GM12878 (cell line): Measurements from ENCODE around the gene THADA.

Experiments
- BMI1 ChIP-seq: fragments of 450-650 bp; IDR thresholded peaks from 2 replicates; pipeline ENCODE4 v1.6.1; 2016; ENCODE audit warnings: mild to moderate bottlenecking, moderate library complexity, borderline replicate concordance
- EED ChIP-seq: sonication (generic); IDR thresholded peaks from 2 replicates; pipeline ENCODE4 v1.6.1; 2016; ENCODE audit warnings: antibody characterized with exemption, low read depth
- HCFC1 ChIP-seq: fragments of 150-350 bp; IDR thresholded peaks from 2 replicates; pipeline ENCODE4 v1.6.1; 2014; ENCODE audit warnings: low read length
- POLR2AphosphoS5 ChIP-seq: IDR thresholded peaks from 2 replicates; pipeline ENCODE4 v1.6.1; 2011; ENCODE audit warnings: mild to moderate bottlenecking, low read length, inconsistent platforms
- TAF1 ChIP-seq: IDR thresholded peaks from 2 replicates; pipeline ENCODE4 v1.6.1; 2011; ENCODE audit warnings: mild to moderate bottlenecking, low read depth, low read length, borderline replicate concordance
- TCF7 ChIP-seq: IDR thresholded peaks from 2 replicates; pipeline ENCODE4 v1.6.1; 2014; ENCODE audit warnings: antibody characterized with exemption, borderline replicate concordance
- TF ChIP-seq, protein P1 (sequence below): IDR thresholded peaks from 2 replicates; pipeline ENCODE4 v1.6.1; 2012; ENCODE audit warnings: low read depth, low read length, improper control_type of control experiment
- TF ChIP-seq, protein P2 (sequence below): IDR thresholded peaks from 2 replicates; pipeline ENCODE4 v1.6.1; 2012; ENCODE audit warnings: mild to moderate bottlenecking, low read depth, low read length
- TF ChIP-seq, protein P3 (sequence below): IDR thresholded peaks from 2 replicates; pipeline ENCODE4 v1.6.1; 2011; ENCODE audit warnings: low read depth, mild to moderate bottlenecking, low read length, moderate library complexity, borderline replicate concordance; ENCODE audit errors: extremely low read depth
- TF ChIP-seq, protein P4 (sequence below), 3 experiments: IDR thresholded peaks in 2 of 3; conservative IDR thresholded peaks in 1 of 3; 2 replicates each; pipeline ENCODE4 v1.5.1; 2011; ENCODE audit warnings: low read depth in 3 of 3, low read length in 3 of 3, mild to moderate bottlenecking in 3 of 3, control low read depth in 2 of 3, moderate library complexity in 2 of 3, inconsistent platforms in 1 of 3, mixed read lengths in 1 of 3; ENCODE audit not compliant: control insufficient read depth in 2 of 3, insufficient read depth in 1 of 3; ENCODE audit errors: extremely low read depth in 1 of 3

DNA sequence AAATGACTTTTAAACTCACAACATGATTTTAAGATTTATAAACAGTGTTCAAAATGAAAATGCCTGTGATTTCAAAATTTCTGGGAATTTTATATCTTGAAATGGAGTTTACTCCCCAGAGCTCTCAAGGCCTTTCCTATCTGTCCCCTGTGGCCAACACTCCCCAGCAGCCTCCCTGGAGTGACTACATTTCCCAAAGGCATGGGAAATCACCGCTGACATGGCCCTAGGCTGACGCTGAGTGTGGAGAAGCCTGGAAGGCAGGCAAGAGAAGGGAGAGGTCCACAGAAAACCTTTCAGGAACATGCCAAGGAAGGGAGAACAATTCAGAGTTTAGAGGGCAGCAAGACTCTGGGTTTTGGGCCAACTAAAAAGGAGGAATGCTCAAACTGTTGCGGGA lies 349.2 kb downstream of the THADA start:
- TF ChIP-seq BMI1 (no peak), POLR2AphosphoS5 (no peak), TAF1 (no peak), TCF7 (no peak), HCFC1 (no peak), EED (no peak)
- TF ChIP-seq, protein P1, sequence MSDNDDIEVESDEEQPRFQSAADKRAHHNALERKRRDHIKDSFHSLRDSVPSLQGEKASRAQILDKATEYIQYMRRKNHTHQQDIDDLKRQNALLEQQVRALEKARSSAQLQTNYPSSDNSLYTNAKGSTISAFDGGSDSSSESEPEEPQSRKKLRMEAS: no peak
- TF ChIP-seq, protein P2, sequence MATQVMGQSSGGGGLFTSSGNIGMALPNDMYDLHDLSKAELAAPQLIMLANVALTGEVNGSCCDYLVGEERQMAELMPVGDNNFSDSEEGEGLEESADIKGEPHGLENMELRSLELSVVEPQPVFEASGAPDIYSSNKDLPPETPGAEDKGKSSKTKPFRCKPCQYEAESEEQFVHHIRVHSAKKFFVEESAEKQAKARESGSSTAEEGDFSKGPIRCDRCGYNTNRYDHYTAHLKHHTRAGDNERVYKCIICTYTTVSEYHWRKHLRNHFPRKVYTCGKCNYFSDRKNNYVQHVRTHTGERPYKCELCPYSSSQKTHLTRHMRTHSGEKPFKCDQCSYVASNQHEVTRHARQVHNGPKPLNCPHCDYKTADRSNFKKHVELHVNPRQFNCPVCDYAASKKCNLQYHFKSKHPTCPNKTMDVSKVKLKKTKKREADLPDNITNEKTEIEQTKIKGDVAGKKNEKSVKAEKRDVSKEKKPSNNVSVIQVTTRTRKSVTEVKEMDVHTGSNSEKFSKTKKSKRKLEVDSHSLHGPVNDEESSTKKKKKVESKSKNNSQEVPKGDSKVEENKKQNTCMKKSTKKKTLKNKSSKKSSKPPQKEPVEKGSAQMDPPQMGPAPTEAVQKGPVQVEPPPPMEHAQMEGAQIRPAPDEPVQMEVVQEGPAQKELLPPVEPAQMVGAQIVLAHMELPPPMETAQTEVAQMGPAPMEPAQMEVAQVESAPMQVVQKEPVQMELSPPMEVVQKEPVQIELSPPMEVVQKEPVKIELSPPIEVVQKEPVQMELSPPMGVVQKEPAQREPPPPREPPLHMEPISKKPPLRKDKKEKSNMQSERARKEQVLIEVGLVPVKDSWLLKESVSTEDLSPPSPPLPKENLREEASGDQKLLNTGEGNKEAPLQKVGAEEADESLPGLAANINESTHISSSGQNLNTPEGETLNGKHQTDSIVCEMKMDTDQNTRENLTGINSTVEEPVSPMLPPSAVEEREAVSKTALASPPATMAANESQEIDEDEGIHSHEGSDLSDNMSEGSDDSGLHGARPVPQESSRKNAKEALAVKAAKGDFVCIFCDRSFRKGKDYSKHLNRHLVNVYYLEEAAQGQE: no peak
- TF ChIP-seq, protein P3, sequence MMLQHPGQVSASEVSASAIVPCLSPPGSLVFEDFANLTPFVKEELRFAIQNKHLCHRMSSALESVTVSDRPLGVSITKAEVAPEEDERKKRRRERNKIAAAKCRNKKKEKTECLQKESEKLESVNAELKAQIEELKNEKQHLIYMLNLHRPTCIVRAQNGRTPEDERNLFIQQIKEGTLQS: no peak
- TF ChIP-seq, protein P4, sequence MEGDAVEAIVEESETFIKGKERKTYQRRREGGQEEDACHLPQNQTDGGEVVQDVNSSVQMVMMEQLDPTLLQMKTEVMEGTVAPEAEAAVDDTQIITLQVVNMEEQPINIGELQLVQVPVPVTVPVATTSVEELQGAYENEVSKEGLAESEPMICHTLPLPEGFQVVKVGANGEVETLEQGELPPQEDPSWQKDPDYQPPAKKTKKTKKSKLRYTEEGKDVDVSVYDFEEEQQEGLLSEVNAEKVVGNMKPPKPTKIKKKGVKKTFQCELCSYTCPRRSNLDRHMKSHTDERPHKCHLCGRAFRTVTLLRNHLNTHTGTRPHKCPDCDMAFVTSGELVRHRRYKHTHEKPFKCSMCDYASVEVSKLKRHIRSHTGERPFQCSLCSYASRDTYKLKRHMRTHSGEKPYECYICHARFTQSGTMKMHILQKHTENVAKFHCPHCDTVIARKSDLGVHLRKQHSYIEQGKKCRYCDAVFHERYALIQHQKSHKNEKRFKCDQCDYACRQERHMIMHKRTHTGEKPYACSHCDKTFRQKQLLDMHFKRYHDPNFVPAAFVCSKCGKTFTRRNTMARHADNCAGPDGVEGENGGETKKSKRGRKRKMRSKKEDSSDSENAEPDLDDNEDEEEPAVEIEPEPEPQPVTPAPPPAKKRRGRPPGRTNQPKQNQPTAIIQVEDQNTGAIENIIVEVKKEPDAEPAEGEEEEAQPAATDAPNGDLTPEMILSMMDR (IDR thresholded peaks at IDR 0.05 in 2 of 3, conservative IDR thresholded peaks at IDR 0.05 in 1 of 3; ENCODE audit: control insufficient read depth in 2 of 3, extremely low read depth in 1 of 3, insufficient read depth in 1 of 3, low read depth in 3 of 3, low read length in 3 of 3): no peak
